Measurements from ENCODE around the gene SLC5A3.

The SLC5A3 gene

DNA sequence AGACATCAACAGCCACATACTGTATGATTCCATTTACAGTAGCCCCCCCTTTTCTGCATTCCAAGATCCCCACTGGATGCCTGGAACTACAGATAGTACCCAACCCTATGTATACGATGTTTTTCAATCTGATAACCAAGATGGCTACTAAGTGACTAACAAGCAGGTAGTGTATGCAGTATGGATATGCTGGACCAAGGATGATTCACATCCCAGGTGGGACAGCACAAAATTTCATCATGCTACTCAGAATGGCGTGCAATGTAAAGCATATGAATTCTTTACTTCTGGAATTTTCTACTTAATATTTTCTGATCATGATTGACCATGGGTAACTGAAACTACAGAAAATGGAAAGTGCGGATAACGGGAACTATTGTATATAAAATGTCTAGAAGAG lies 30.0 kb upstream of the SLC5A3 start:
- TF ChIP-seq GATA2 (IDR thresholded peaks at IDR 0.05; ENCODE audit: low read depth, low read length), result no peak
- no peak for TF ChIP-seq GATA3 (IDR thresholded peaks at IDR 0.05; ENCODE audit: low read depth, low read length)

GRCh38 chr21:34046917-34047316 lies 26.5 kb upstream of the SLC5A3 start:
- TF ChIP-seq GATA3 (IDR thresholded peaks at IDR 0.05; ENCODE audit: low read depth, low read length), result no peak
- no peak for TF ChIP-seq GATA2 (IDR thresholded peaks at IDR 0.05; ENCODE audit: low read depth, low read length)

DNA sequence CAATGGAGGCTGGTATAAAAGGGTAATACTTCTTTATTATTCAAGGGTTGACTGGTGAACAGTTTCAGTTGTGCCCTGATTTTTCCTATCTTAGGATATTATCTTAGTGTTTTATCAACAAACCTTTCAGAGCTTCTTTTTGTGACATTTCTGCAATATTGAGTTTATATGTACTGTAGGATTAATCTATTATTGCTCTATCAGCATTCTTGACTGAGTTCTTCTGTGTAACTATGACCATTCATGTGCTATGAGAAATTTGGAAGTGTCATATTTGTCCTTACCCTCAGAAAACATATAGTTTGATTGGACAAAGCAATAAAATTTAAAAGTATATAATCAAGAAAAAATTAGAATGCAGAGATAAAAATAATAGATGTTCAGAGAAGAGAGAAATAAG lies 25.5 kb upstream of the SLC5A3 start:
- TF ChIP-seq GATA2 (IDR thresholded peaks at IDR 0.05; ENCODE audit: low read depth, low read length), result no peak
- TF ChIP-seq GATA3 (IDR thresholded peaks at IDR 0.05; ENCODE audit: low read depth, low read length), result no peak

- TF ChIP-seq GATA2 (IDR thresholded peaks at IDR 0.05; ENCODE audit: low read depth, low read length) (no peak), GATA3 (IDR thresholded peaks at IDR 0.05; ENCODE audit: low read depth, low read length) (no peak)
Measured at GRCh38 chr21:34052171-34052570, 21.2 kb upstream of the SLC5A3 start.

- no peak for TF ChIP-seq GATA3 (IDR thresholded peaks at IDR 0.05; ENCODE audit: low read depth, low read length)
Measured at GRCh38 chr21:34054259-34054658, 19.1 kb upstream of the SLC5A3 start.

- TF ChIP-seq GATA3 (IDR thresholded peaks at IDR 0.05; ENCODE audit: low read depth, low read length) (no peak), GATA2 (IDR thresholded peaks at IDR 0.05; ENCODE audit: low read depth, low read length) (no peak)
Measured at GRCh38 chr21:34055615-34056014, 17.8 kb upstream of the SLC5A3 start.

- no peak for TF ChIP-seq GATA3 (IDR thresholded peaks at IDR 0.05; ENCODE audit: low read depth, low read length)
- no peak for TF ChIP-seq GATA2 (IDR thresholded peaks at IDR 0.05; ENCODE audit: low read depth, low read length)
Measured at GRCh38 chr21:34061983-34062382, 11.4 kb upstream of the SLC5A3 start.

DNA sequence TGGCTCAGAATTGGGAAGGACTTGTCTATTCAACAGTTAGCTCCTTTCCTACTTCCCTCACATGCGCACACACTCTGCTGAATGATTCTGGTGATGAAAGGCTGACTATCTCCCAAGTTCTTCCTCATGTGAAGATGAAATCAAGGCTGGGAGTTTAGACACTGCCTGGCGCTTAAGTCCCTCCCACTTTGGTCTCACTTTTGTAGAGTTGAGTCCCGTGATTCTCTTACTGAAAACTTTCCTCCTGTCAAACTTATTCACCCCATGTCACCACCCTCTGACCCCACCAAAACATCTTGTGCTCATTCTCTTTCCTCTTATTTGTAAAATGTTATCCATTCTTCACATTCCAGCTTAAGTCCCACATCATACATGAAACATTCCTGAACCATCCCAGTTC lies 8.4 kb upstream of the SLC5A3 start:
- no peak for TF ChIP-seq GATA2 (IDR thresholded peaks at IDR 0.05; ENCODE audit: low read depth, low read length)
- no peak for TF ChIP-seq GATA3 (IDR thresholded peaks at IDR 0.05; ENCODE audit: low read depth, low read length)

DNA sequence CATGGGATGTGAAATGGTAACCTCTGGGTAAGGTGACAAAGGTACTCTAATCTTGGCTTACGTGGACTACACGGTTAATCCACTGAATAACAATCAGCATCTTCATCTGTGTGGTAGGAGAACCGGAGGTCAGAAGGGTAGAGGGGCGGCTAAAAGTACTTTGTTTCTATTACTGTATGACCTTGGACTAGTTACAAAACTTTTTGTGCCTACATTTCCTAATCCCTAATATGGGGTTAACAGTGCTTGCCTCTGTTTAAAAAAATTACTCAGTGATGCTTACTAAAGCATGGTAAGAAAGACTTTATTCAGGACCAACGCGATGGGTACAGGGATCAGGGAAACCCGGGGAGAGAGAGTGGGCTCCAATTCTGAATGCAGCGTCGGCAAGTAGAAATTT lies 1.7 kb upstream of the SLC5A3 start:
- TF ChIP-seq GATA2 (IDR thresholded peaks at IDR 0.05; ENCODE audit: low read depth, low read length), result no peak
- no peak for TF ChIP-seq GATA3 (IDR thresholded peaks at IDR 0.05; ENCODE audit: low read depth, low read length)

- TF ChIP-seq GATA2 (IDR thresholded peaks at IDR 0.05; ENCODE audit: low read depth, low read length), result no peak
- no peak for TF ChIP-seq GATA3 (IDR thresholded peaks at IDR 0.05; ENCODE audit: low read depth, low read length)
Measured at GRCh38 chr21:34072145-34073031, 990 bp upstream of the SLC5A3 start.

GRCh38 chr21:34073749-34074282 lies 438 bp downstream of the SLC5A3 start:
- TF ChIP-seq GATA3 (IDR thresholded peaks at IDR 0.05; ENCODE audit: low read depth, low read length) (no peak), GATA2 (IDR thresholded peaks at IDR 0.05; ENCODE audit: low read depth, low read length) (no peak)

- TF ChIP-seq GATA2 (IDR thresholded peaks at IDR 0.05; ENCODE audit: low read depth, low read length) (no peak), GATA3 (IDR thresholded peaks at IDR 0.05; ENCODE audit: low read depth, low read length) (no peak)
Measured at GRCh38 chr21:34074283-34075090, 1.1 kb downstream of the SLC5A3 start.

GRCh38 chr21:34075091-34075425 lies 1.7 kb downstream of the SLC5A3 start:
- TF ChIP-seq GATA3 (IDR thresholded peaks at IDR 0.05; ENCODE audit: low read depth, low read length) (no peak), GATA2 (IDR thresholded peaks at IDR 0.05; ENCODE audit: low read depth, low read length) (no peak)

GRCh38 chr21:34075760-34076660 lies 2.6 kb downstream of the SLC5A3 start:
- TF ChIP-seq GATA3 (IDR thresholded peaks at IDR 0.05; ENCODE audit: low read depth, low read length) (no peak), GATA2 (IDR thresholded peaks at IDR 0.05; ENCODE audit: low read depth, low read length) (no peak)
